BLaER1 (cell line): ENCODE measurements around the gene GP1BB.

ENCODE experiments used
- H3K27ac ChIP-seq: shearing (Covaris generic); formaldehyde crosslinking; 2 replicates; pipeline ENCODE4 v1.8.1; 2022
- H3K27me3 ChIP-seq: shearing (Covaris generic); formaldehyde crosslinking; 2 replicates; pipeline ENCODE4 v1.8.1; 2022
- H3K36me3 ChIP-seq: shearing (Covaris generic); formaldehyde crosslinking; 2 replicates; pipeline ENCODE4 v1.8.1; 2022
- H3K4me1 ChIP-seq: shearing (Covaris generic); formaldehyde crosslinking; 2 replicates; pipeline ENCODE4 v1.8.1; 2022
- H3K4me2 ChIP-seq: shearing (Covaris generic); formaldehyde crosslinking; 2 replicates; pipeline ENCODE4 v1.8.1; 2022
- H3K4me3 ChIP-seq: shearing (Covaris generic); formaldehyde crosslinking; 2 replicates; pipeline ENCODE4 v1.8.1; 2022
- H3K9ac ChIP-seq: shearing (Covaris generic); formaldehyde crosslinking; 2 replicates; pipeline ENCODE4 v1.8.1; 2022
- H3K9me3 ChIP-seq: shearing (Covaris generic); formaldehyde crosslinking; 2 replicates; pipeline ENCODE4 v1.8.1; 2022
- H4K20me1 ChIP-seq: shearing (Covaris generic); formaldehyde crosslinking; 2 replicates; pipeline ENCODE4 v1.8.1; 2022
- Cebpa-rat ChIP-seq: shearing (Covaris generic); IDR thresholded peaks from 2 replicates; pipeline ENCODE4 v1.8.1; 2022

Gene GP1BB

GRCh38 chr22:19680911-19681862, 42.2 kb upstream of the GP1BB start:
- TF ChIP-seq Cebpa-rat: no peak

GRCh38 chr22:19681863-19682245, 41.5 kb upstream of the GP1BB start:
- H3K4me1 ChIP-seq: no peaks in the 10 kb centered on the region
- H3K4me3 ChIP-seq: no peak overlapping the region
- H3K9me3 ChIP-seq: peaks cover 9% of the 10 kb centered on the region
- no peaks in the 10 kb centered on the region for H3K27me3 ChIP-seq
- H3K27ac ChIP-seq: no peak overlapping the region
- no peak for TF ChIP-seq Cebpa-rat
- no peaks in the 10 kb centered on the region for H4K20me1 ChIP-seq
- no peaks in the 10 kb centered on the region for H3K36me3 ChIP-seq
- no peak overlapping the region for H3K9ac ChIP-seq
- no peak overlapping the region for H3K4me2 ChIP-seq

More at GRCh38 chr22:19680911-19681862, 42.2 kb upstream of the GP1BB start:
- Histone ChIP-seq H3K4me2 (no peak overlapping the region), H3K27me3 (no peaks in the 10 kb centered on the region), H3K4me3 (no peak overlapping the region), H3K9me3 (peaks cover 9% of the 10 kb centered on the region), H4K20me1 (no peaks in the 10 kb centered on the region), H3K4me1 (no peaks in the 10 kb centered on the region), H3K36me3 (no peaks in the 10 kb centered on the region), H3K27ac (no peak overlapping the region), H3K9ac (no peak overlapping the region)

- Histone ChIP-seq H3K4me3 (no peak overlapping the region), H3K4me2 (no peak overlapping the region), H3K36me3 (no peaks in the 10 kb centered on the region), H3K27me3 (no peaks in the 10 kb centered on the region), H3K9me3 (peaks cover 9% of the 10 kb centered on the region), H3K27ac (no peak overlapping the region), H3K9ac (no peak overlapping the region), H3K4me1 (no peaks in the 10 kb centered on the region), H4K20me1 (no peaks in the 10 kb centered on the region)
- no peak for TF ChIP-seq Cebpa-rat
Observed at GRCh38 chr22:19686946-19687345, 36.4 kb upstream of the GP1BB start.

- Histone ChIP-seq H3K27me3 (no peaks in the 10 kb centered on the region), H3K4me2 (no peak overlapping the region), H3K9ac (no peak overlapping the region), H4K20me1 (no peaks in the 10 kb centered on the region), H3K9me3 (peaks cover 5% of the 10 kb centered on the region), H3K27ac (no peak overlapping the region), H3K36me3 (no peaks in the 10 kb centered on the region), H3K4me1 (no peaks in the 10 kb centered on the region), H3K4me3 (no peak overlapping the region)
- TF ChIP-seq Cebpa-rat: no peak
Observed at GRCh38 chr22:19687561-19688300, 35.6 kb upstream of the GP1BB start.

- no peaks in the 10 kb centered on the region for H3K27me3 ChIP-seq
- TF ChIP-seq Cebpa-rat: no peak
- H3K4me1 ChIP-seq: no peaks in the 10 kb centered on the region
- no peaks in the 10 kb centered on the region for H3K9me3 ChIP-seq
- H3K4me3 ChIP-seq: no peak overlapping the region
- no peaks in the 10 kb centered on the region for H4K20me1 ChIP-seq
- H3K27ac ChIP-seq: no peak overlapping the region
- H3K36me3 ChIP-seq: no peaks in the 10 kb centered on the region
- no peak overlapping the region for H3K9ac ChIP-seq
- no peak overlapping the region for H3K4me2 ChIP-seq
Observed at GRCh38 chr22:19688301-19689290, 34.7 kb upstream of the GP1BB start.

- H3K9me3 ChIP-seq: no peaks in the 10 kb centered on the region
- H3K4me1 ChIP-seq: no peaks in the 10 kb centered on the region
- no peak overlapping the region for H3K4me2 ChIP-seq
- H4K20me1 ChIP-seq: no peaks in the 10 kb centered on the region
- no peak for TF ChIP-seq Cebpa-rat
- no peak overlapping the region for H3K27ac ChIP-seq
- no peak overlapping the region for H3K4me3 ChIP-seq
- H3K27me3 ChIP-seq: no peaks in the 10 kb centered on the region
- H3K36me3 ChIP-seq: no peaks in the 10 kb centered on the region
- H3K9ac ChIP-seq: no peak overlapping the region
Observed at GRCh38 chr22:19689408-19689807, 33.9 kb upstream of the GP1BB start.

- Histone ChIP-seq H3K36me3 (no peaks in the 10 kb centered on the region), H3K4me2 (no peak overlapping the region)
Observed at GRCh38 chr22:19691007-19691720, 32.2 kb upstream of the GP1BB start.

GRCh38 chr22:19691721-19692341, 31.5 kb upstream of the GP1BB start:
- no peak overlapping the region for H3K27ac ChIP-seq
- TF ChIP-seq Cebpa-rat: no peak
- no peaks in the 10 kb centered on the region for H3K36me3 ChIP-seq
- H3K9ac ChIP-seq: no peak overlapping the region
- no peaks in the 10 kb centered on the region for H3K4me1 ChIP-seq
- H3K27me3 ChIP-seq: no peaks in the 10 kb centered on the region
- no peak overlapping the region for H3K4me3 ChIP-seq
- H4K20me1 ChIP-seq: no peaks in the 10 kb centered on the region
- no peak overlapping the region for H3K4me2 ChIP-seq
- H3K9me3 ChIP-seq: no peaks in the 10 kb centered on the region

More at GRCh38 chr22:19691007-19691720, 32.2 kb upstream of the GP1BB start:
- Histone ChIP-seq H3K4me3 (no peak overlapping the region), H3K9ac (no peak overlapping the region), H3K27ac (no peak overlapping the region), H3K9me3 (no peaks in the 10 kb centered on the region), H3K27me3 (no peaks in the 10 kb centered on the region), H4K20me1 (no peaks in the 10 kb centered on the region), H3K4me1 (no peaks in the 10 kb centered on the region)
- TF ChIP-seq Cebpa-rat: no peak
